Activated CD4-positive, alpha-beta T cell treated with anti-CD3 and anti-CD28 coated beads, Interleukin-2, amount 50 U/mL, for 48 hours (primary cell): Measurements from ENCODE around the gene HIP1.

Source experiments
- DNase-seq, 2 experiments: peaks; one replicate each; pipeline ENCODE4 v3.0.0-alpha.2; 2020

The HIP1 gene

GRCh38 chr7:75485355-75485978, 253.3 kb downstream of the HIP1 start:
- DNase-seq, result peak; percentile 8 to 26
